ENCODE data around the gene MAGOH. TPM values are rescaled to one million over a fixed set of nuclear protein-coding genes. Genes with fewer than 3 reads are reported as not detected.
"Not testable (repeated sequence)": the region's sequence is repeated elsewhere in the genome, so short reads cannot be mapped to it uniquely, and the experiment has no call there.

The MAGOH gene
- polyA plus RNA-seq, 3 donors, result 27.9 to 72.1 (median 59.8) TPM

DNA sequence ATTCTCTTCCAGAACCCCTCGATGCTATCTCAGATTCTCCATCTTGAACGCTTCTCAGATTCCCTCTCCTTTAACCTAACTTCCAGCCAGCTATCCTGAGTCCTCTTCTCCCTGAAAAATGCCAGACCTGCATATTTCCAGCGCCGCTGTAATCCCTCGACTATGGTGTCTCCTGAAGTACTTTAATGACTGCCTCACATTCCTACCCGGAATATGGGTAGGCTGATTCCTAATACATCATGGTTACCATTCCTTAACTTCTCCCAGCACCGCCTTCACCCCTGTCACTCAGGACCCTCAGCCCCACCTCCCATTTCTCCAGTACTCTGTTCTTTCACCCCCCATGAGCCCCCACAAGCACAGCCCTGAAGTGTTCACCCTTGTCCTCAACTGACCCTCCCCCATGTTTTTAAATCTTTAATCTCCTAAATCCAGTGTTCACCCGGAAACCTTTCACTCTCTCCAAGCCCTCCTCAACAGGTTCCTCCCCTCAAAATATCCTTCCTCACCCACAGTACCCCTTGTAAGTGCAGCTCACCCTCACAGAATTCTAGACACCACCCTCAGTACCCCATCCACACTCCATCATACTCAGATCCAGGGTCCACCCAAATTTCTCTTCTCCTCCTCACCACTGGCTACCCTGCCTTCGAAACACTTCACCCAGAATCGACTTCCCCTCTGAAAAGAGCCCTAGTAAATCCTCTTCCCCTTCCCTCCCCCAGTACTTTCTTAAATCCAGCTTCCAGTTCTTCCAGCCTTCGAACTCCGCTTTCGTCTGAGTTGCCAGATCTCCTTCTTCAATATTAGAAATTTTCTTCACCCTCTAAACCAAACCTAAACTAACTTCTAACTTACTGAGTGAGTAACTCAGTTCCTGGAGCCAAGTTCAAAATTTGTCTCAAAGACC is 40.8 kb downstream of the MAGOH start:
- 25 to 32% (median 28%) methylated on average over 13 of the region's 13 CpGs for WGBS, 3 donors
- H3K27ac ChIP-seq (ENCODE audit: low read depth, low read length), result peak overlapping the region; percentile 100

DNA sequence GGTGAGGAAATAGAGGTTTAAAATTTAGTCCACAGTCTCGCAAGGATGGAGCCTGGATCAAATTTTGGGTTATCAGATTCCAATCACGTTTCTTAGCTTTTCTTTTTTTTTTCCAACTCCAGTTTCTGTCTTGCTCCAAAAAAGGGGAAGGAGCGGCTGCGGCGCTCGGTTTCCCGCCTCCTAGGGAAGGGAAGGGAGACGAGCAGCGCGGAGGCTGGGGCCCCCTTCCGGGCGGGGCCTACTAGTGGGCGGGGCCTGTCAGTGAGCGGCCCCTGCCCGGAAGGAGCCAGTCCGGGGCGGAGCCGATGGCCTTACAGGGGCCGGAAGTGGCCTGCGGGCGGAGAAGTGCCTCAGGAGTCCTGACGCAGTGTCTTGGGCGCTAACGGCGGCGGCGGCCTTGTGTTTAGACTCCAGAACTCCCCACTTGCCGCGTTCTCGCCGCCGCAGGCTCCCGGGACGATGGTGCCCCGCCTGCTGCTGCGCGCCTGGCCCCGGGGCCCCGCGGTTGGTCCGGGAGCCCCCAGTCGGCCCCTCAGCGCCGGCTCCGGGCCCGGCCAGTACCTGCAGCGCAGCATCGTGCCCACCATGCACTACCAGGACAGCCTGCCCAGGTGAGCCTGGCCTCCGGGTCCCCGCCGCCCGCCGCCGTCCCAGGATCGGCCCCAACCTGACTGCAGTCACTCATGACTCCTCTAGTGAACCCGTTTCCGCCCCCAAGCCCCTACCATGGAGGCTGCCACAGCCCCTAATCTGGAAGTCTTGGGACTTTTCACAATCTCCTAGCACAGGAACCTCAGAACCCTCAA is 41.6 kb downstream of the MAGOH start, which contains the start of gene CPT2:
Gene CPT2, plus strand, starts transcription at position 340 of the 806 bp plus-strand sequence. Its CDS starts 120 bp downstream, at position 460.
- H3K27ac ChIP-seq (ENCODE audit: low read depth, low read length), result peak within 1 kb of the TSS; percentile 100
- WGBS, 3 donors, result 0% methylated on average over 44 to 57 of the region's 57 CpGs

DNA sequence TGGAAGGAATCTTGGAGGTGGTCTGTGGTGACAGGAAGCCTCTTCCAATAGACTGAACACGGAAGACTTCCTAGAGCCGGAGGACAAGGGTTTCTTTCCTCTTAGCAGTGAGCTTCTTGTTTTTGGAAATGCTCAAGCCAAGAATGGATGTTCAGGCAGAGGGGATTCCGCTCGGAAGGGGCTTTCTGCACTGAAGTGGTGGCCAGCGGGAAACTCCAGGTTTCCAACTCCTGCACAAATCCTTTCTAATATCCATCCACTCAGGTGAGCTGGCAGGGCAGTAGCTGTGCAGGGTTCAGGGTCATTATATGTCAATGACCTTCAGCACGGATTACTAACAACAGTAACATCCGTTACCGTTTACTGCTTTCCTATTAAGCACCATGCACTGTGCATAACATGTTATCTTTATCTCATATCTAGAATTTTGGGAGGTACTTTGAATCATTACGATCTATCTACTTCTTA is 42.3 kb downstream of the MAGOH start:
- 24 to 29% (median 29%) methylated on average over 9 of the region's 9 CpGs for WGBS, 3 donors
- H3K27ac ChIP-seq (ENCODE audit: low read depth, low read length), result no peak overlapping the region

DNA sequence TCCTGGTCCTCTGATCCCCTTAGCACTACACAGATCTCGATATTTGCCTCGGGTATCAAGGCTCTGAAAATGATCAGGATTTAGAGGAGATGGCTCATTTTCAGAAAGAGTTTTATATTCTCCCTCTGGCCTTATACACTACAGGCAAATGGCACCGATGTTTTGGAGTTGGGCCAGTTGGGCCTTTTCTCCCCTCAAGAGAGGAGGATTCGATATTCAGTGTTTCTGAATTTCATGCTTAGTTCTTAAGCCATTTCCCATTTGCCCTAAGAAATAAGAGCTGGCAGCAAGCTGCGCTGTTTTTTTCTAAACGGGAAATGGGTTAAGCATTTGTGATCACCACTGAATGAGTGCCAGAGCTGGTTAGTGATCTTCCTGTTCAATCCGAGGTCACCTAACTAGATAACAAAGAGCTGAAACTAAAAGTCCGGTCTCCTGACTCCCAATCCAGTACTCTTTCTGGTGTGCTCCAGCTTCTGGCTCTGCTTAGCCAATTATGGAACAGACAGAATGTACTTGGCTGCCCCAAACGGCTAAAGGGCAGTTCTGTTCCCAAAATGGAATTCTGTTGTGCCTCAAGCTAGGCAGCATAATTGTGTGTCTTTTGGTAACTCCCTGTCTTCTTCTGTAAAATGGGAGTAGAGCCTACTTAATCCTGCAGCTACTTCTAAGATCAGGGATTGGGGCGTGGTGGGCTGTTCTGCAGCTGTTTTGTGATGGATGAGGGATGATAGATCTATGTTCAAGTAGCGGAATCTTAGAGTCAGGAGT is 42.9 kb downstream of the MAGOH start:
- no peak overlapping the region for H3K27ac ChIP-seq (ENCODE audit: low read depth, low read length)
- WGBS, 3 donors, result 70 to 73% (median 72%) methylated on average over 11 of the region's 11 CpGs

DNA sequence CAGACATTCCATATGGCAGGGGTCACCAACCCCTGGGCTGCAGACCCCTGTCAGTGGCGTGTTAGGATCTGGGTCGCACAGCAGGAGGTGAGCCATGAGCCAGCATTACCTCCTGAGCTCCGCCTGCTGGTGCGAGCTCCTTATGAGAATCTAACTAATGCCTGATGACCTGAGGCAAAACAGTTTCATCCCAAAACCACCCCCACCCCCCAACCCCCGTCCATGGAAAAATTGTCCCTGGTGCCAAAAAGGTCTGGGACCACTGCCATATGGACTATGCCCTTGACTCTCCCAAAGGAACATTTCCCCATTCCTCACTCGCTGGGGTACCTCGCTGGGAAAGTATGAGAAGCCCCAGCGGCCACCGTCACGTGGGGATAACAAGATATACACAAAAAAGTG is 48.1 kb downstream of the MAGOH start:
- 50 to 82% (median 74%) methylated on average over 10 of the region's 10 CpGs for WGBS, 3 donors
- H3K27ac ChIP-seq (ENCODE audit: low read depth, low read length), result no peak overlapping the region

- 70 to 75% (median 73%) methylated on average over 5 of the region's 5 CpGs for WGBS, 3 donors
- H3K27ac ChIP-seq (ENCODE audit: low read depth, low read length), result no peak overlapping the region
These were observed 49.3 kb downstream of the MAGOH start for GRCh38 chr1:53189061-53189460.

GRCh38 chr1:53188099-53188498 is 50.2 kb downstream of the MAGOH start:
- no peak overlapping the region for H3K27ac ChIP-seq (ENCODE audit: low read depth, low read length)
- 86 to 93% (median 88%) methylated on average over 4 of the region's 4 CpGs for WGBS, 3 donors

- no peak overlapping the region for H3K27ac ChIP-seq (ENCODE audit: low read depth, low read length)
- WGBS, 3 donors, result 83 to 96% (median 93%) methylated on average over 1 of the region's 1 CpG
These were observed 50.9 kb downstream of the MAGOH start for GRCh38 chr1:53187401-53187800.

DNA sequence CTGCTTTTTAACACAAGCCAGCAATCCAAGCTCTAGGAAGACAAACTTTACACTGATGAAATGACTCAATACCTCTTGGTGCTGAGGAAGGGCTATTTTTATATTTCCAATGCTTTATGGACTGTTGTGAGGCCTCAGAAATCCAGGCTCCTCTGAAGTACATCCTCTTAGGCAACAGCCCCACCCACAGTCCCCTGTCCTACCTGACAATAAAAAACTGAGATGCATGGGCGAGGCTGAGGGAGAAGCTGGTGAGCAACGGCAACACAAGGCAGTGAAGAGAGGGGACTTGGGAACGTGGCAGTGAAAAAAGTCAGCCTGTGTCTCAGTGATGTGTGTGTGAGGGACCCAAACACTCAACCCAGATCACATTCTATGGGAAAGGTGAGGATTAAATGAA is 51.8 kb downstream of the MAGOH start:
- H3K27ac ChIP-seq (ENCODE audit: low read depth, low read length), result no peak overlapping the region
- WGBS, 3 donors, result 79 to 85% (median 80%) methylated on average over 3 of the region's 3 CpGs

DNA sequence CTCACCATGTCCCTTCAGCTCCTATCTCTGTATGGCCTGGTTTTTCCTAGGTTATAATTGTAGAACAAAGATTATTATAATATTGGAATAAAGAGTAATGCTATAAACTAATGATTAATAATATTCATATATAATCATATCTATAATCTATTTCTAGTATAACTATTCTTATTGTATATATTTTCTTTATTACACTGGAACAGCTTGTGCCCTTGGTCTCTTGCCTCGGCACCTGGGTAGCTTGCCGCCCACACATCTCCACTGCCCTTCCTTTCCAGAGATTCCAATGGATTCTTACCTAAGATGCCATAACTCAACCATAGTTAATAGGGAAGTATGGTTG is 52.4 kb downstream of the MAGOH start:
- H3K27ac ChIP-seq (ENCODE audit: low read depth, low read length), result not testable (repeated sequence)
- WGBS, 3 donors, result 52 to 85% (median 75%) methylated on average over 2 of the region's 2 CpGs

DNA sequence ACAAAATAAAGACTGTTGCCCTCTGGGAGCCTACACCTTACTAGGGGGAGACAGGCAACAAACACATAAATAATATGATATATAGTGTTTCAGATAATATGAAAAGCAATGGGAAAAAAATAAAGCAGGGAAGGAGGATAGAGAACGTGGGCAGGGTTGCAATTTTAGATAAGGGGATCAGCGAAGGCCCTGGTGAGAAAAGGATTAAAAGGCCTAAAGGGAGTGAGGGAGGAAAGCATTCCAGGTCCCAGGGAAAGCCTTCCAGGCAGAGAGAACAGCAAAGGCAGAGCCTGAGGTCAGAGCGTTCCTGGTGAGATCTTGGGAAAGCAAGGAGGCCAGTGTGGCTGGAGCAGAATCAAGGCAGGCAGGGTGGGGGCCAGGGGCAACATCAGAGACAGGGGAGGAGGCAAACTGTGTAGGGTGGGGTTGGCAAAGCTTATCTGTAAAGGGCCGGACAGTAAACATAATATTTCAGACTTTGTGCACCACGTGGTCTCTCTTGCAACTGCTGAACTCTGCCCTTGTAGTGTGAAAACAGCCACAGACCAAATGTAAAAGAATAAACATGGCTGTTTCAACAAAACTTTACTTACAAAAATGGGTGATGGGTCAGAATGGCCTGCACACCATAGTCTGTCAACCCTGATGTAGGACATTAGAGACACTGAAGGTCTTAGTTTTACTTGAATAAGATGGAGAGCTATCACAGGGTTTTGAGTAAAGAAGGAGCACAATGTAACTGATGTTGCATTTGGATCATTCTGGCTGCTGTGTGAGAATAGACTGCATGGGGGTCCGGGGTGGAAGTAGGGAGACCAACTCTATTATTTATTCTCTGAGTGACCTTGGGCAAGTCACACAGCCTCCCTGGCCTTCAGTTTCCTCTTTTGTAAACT is 55.0 kb downstream of the MAGOH start:
- H3K27ac ChIP-seq (ENCODE audit: low read depth, low read length), result no peak overlapping the region

GRCh38 chr1:53182716-53183094 is 55.6 kb downstream of the MAGOH start:
- no peak overlapping the region for H3K27ac ChIP-seq (ENCODE audit: low read depth, low read length)
- WGBS, 3 donors, result 64 to 67% (median 66%) methylated on average over 3 of the region's 3 CpGs

More for the DNA sequence above, 55.0 kb downstream of the MAGOH start:
- WGBS, 3 donors, result 31 to 63% (median 47%) methylated on average over 6 of the region's 6 CpGs

- H3K27ac ChIP-seq (ENCODE audit: low read depth, low read length), result no peak overlapping the region
- WGBS, 3 donors, result 14 to 17% (median 16%) methylated on average over 16 of the region's 16 CpGs
These were observed 56.2 kb downstream of the MAGOH start for GRCh38 chr1:53182111-53182593.

DNA sequence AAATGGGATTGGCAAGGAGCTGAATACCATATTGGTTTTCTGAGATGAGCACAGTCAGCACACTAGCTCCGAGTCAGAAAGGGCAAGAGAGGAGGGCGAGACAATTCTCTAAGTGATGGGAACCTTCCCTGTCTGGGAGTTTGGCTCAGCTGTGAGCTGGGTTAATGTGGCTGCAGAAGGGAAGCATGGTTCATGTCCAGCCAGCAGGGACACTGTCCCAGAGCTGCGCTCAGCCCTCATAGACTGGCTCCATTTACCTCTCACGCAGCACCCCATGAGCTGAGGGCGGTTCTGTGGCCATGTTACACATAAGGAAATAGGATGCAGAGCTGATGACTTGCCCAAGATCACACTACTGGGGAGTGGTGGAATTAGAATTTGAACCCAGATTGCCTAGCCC is 57.4 kb downstream of the MAGOH start:
- WGBS, 3 donors, result 92 to 100% (median 97%) methylated on average over 5 of the region's 5 CpGs
- no peak overlapping the region for H3K27ac ChIP-seq (ENCODE audit: low read depth, low read length)

DNA sequence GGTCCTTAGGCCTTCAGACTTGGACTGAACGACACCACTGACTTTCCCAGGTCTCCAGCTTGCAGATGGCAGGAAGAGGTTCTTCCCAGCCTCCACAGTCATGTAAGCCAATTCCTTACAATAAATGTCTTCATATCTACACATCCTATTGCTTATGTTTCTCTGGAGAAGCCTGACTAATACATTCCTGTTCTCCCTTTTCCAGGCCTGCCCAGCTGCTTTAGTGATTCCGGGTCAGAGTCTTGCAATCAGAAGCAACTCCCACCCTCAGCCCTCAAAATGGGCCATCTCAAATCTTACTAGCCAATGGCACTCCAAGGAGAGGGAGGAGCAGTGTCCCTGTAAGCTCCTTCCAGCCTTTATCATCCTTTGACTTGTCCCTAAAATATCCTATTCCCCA is 58.1 kb downstream of the MAGOH start:
- no peak overlapping the region for H3K27ac ChIP-seq (ENCODE audit: low read depth, low read length)
- WGBS, 3 donors, result 74 to 83% (median 81%) methylated on average over 2 of the region's 2 CpGs
